GM18907 (cell line): ENCODE data around the gene KNCN.

Source experiments
- ATAC-seq: cut with Tn5 transposase; IDR thresholded peaks from one replicate; pipeline ENCODE4 v1.9.1; 2021; ENCODE audit warnings: mild to moderate bottlenecking, moderate library complexity; ENCODE audit not compliant: unreplicated experiment

KNCN gene

DNA sequence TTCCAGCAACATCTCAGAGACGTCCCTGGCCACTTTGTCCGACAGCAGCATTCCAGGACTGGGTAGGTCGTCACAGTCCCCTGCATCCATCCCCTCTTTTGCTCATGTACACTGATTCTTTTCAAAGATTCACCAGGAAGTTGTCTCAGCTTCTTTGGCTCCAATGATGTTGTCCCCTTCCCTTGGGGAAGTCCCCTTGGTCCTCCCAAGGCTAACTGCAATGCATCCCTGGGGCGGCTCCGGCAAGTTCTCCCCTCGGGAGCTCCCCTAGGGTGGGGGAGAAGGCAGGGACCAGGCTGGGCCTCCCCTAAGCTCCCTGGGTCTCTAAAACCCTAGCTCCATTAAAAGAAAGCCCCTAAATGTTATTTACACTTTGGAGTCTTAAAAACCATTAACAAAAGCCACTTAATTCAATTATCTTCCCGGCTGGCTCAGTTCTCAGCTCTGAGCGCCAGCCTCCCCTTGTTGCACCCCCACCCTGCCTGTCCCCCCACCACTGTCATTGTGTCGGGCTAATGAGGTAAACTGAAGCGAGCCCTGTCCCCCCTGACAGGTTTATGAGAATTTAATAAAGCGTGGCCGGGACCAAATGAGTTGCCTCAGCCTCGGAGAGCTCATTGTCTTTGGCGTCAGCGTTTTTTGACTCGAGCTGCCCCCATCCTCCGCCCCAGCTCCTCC lies 25.3 kb downstream of the KNCN start:
- ATAC-seq = no peak

DNA sequence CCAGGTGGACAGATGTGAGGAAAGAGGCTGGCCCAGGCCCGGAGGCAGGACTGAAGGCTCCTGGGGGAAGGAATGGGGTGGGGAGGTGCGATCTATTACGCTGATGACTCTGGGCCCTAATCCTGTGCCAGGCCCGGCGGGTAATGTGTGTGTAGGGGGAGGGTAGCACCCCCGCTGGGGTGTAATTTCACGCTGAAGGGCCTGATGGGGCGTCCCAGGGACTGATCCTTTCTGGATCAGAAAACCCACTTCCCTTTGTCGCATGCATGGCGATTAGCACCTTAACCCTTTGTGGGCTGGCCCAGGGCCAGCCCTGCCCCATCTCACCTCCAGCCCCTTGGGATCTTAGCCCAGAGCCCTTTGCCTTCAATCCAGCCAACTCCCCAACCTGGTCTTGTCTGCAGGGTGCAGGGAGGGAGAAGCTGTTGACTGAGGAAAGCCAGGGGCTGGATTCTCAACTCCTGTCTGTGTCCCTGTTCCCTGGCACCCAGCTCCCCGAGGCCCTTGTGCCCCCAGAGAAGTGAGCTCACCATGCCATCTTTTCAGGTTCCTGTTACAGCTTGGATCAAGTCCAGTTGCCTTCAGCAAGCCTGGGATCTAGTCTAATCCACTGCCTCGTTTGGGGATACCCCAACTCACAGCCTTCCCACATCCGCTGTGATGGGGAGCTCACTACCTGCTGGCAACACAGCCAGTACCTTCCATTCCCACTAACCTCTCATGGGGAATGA lies 26.0 kb downstream of the KNCN start:
- no peak for ATAC-seq

- no peak for ATAC-seq
Measured at GRCh38 chr1:46524843-46525242, 26.6 kb downstream of the KNCN start.

- ATAC-seq = no peak
Measured at GRCh38 chr1:46523496-46524353, 27.7 kb downstream of the KNCN start.

- no peak for ATAC-seq
Measured at GRCh38 chr1:46522969-46523320, 28.5 kb downstream of the KNCN start.

DNA sequence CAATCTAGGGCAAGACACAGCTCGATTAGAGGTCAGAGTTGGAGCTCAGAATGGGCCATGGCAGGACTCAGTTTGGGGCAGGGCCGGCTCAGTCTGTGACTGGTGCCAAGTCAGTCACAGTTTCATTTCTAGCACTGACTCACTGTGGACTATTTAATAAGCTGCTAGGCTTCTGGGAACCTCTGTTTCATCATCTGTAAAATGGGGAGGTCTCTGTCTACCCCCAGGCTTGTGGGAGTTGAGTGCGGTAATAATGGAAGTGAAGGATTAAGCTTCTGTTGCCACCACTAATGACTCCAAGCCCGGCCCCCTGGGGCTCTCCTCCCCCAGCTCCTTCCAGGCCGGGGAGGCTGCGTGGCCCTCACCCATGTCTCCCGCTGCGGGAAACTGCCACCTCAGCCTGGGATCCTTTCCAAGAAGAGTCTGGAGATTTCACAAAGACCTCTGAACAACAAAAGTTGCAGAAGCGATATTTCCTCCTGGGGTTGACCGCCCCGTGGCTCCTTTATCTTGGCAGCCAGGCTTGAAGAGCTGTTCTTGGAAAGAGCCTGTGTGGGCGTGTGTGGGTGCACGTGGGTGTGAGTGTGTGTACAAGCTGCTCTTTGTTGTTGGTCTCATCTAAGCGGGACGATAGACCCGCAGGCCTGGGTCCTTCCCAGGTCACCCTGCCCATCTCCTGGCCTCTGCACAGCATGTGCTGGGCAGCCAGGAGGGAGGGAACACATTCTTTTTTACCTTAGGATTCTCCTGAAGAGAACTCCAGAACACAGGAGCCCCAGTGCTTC lies 29.1 kb downstream of the KNCN start:
- no peak for ATAC-seq

DNA sequence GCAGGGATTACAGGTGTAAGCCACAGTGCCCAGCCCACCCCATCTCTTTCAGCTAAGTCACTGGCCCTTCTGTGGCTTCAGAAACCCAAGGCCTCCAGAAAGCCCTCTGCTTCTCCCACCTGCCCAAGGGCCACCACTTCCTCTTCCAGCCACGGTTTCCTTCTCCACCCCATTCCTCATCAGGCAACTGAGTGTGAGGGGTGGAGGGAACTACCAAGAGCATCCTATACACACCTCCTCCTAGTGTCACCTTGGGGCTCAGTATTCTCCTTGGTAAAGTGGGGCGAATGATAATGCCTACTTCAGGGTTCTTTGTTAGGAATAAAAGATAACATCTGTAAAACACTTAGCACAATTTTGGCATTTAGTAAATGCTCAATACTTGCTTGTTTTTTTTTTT lies 30.0 kb downstream of the KNCN start:
- ATAC-seq = no peak

DNA sequence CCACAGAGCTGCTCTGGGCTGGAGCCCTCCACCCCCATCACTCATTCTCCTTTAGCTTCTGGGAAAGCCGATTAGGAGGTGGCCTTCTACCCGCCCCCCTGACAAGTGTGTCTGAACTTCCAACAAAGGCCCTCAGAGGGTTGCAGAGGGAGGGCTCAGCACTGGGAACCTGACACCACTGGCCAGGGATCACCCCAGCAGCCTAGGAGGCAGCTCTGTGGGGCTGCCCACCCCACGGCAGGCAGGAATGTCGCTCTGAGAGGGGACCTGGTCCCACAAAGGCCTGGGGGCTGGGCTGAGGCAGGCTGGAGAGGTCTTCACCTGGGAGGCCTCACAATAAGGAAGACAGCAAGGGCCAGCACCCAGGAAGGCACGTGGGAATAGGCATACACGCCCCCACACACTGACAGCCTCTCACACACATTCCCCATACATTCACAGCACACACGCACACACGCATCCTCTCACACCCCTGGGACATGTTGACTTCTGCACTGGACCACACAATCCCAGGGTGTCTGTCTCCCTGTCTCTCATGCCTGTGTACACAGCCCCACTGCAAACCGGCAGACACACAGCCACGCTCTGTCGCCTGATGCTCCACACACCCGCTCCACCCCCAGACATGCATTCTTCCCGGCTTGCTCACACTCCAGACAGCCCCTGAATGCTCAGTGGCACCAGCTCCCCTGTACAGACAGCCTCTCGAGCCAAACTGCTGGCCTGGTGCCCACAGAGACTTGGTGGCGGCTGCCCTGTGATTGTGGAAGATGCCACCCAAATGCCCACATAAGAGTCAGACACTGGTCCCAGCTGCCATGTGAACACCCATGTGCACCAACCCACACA lies 31.2 kb downstream of the KNCN start:
- ATAC-seq = no peak

GRCh38 chr1:46519209-46519608 lies 32.2 kb downstream of the KNCN start:
- ATAC-seq = no peak

- no peak for ATAC-seq
Measured at GRCh38 chr1:46517932-46518498, 33.4 kb downstream of the KNCN start.

DNA sequence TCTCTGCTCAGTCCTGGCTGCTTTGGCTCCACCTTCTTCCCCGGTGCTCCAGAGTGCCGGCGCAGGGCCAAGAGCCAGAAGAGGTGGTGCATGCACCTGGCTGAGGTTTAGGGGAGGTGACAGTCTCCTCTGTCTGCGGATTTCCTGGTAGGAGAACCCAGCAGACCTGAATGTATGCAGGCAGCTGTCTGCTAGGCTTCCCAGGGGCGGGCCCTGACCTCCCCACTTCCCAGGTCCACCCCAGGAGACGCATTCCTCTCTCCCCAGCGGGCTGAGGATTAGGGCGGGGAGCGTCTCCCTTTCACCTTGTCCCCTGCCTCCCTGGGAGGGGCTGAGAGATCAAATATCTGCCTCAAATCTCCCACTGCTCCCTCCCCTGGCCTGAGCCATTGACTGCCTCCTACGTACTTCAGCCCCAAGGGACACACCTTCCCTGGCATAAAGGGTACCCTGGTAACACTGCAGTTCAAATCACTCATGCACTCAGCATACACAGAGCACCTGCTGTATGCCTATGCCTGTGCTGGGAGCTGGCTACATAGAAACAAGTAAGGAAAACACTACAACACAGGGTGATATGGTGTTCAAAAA lies 34.3 kb downstream of the KNCN start:
- no peak for ATAC-seq

GRCh38 chr1:46516200-46516950 lies 35.1 kb downstream of the KNCN start:
- no peak for ATAC-seq

DNA sequence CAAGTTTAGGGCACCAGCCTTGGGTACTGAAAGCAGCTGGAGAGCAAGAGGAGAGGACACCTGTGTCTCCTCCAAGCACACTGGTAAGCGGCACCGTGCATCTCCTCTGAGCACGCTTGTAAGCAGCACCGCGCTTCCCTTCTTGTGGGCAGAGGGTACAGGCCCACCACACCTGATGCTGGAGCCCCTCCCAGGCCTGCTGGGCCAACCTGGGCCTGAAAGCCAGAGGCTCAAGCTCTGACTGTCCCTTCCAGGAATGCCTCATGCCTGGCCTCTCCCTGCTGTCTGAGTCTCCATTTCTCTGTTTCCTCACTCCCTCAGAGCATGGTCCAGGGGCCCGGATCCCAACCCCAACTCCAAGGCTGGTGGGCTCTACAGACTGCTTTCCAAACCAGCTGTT lies 35.9 kb downstream of the KNCN start:
- no peak for ATAC-seq

DNA sequence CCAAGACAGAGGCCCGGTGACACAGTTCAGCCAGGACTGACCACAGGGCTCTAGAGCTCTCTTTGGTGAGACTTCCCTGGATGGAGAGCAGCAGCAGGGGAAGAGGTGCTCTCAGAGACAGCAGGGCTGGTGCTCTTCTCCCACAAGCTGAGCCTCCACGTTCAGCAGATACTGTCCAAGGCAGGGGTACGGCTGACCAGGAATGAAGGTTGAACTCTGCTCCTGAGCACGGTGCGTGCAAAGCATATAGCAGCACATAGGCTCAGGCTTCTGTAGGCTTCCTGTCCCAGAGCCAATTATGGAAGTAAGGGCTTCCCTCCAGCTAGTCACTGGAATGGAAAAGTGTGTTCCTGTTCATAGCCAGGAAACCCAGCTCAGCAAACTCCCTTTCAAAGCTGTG lies 37.9 kb downstream of the KNCN start:
- no peak for ATAC-seq

DNA sequence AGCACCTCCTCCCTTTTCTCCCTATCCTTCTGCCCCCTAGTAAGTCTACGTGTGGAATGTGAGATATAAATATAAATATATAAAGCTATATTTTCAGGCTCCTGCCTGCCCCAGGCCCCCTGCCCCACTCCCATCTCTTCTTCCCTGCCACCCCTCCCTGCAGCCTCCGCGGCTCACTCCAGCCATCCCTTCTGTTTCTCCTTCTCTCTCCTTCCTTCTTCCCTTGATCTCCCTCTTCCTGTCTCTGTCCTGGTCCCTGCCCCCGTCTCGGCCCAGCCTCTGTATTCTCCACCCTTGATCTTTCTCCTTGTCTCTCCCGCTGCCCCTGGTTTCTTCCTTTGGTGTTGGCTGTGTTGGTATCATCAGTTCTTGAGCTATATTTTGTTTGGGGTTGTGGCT lies 38.7 kb downstream of the KNCN start:
- ATAC-seq = no peak

- no peak for ATAC-seq
Measured at GRCh38 chr1:46512135-46512791, 39.2 kb downstream of the KNCN start.

GRCh38 chr1:46510998-46511365 lies 40.5 kb downstream of the KNCN start:
- ATAC-seq = no peak

GRCh38 chr1:46510341-46510997 lies 41.0 kb downstream of the KNCN start:
- no peak for ATAC-seq
